Osteocyte (in vitro differentiated cells): Measurements from ENCODE around the gene SETDB1. TPM values are rescaled to one million over a fixed set of nuclear protein-coding genes. Genes with fewer than 3 reads are reported as not detected.

Source experiments
- DNase-seq: peaks from one replicate; pipeline ENCODE4 v3.0.0; 2021; ENCODE audit warnings: mixed read lengths; ENCODE audit not compliant: unreplicated experiment; ENCODE audit errors: extremely low spot score
- H3K27ac Mint-ChIP-seq: one replicate; pipeline ENCODE4 v1.8.0; 2021; ENCODE audit warnings: mild to moderate bottlenecking, mixed read lengths; ENCODE audit not compliant: unreplicated experiment
- H3K27me3 Mint-ChIP-seq: one replicate; pipeline ENCODE4 v1.8.0; 2021; ENCODE audit warnings: mixed read lengths; ENCODE audit not compliant: unreplicated experiment
- H3K36me3 Mint-ChIP-seq: one replicate; pipeline ENCODE4 v1.8.0; 2021; ENCODE audit warnings: mixed read lengths; ENCODE audit not compliant: unreplicated experiment
- H3K4me1 Mint-ChIP-seq: one replicate; pipeline ENCODE4 v1.8.0; 2021; ENCODE audit warnings: mixed read lengths; ENCODE audit not compliant: unreplicated experiment
- H3K4me3 Mint-ChIP-seq: one replicate; pipeline ENCODE4 v1.8.0; 2021; ENCODE audit warnings: mild to moderate bottlenecking, moderate library complexity, mixed read lengths; ENCODE audit not compliant: unreplicated experiment
- H3K9me3 Mint-ChIP-seq: one replicate; pipeline ENCODE4 v1.8.0; 2021; ENCODE audit warnings: mixed read lengths; ENCODE audit not compliant: unreplicated experiment
- CTCF ChIP-seq: fragments of 200-600 bp; sonication (generic); IDR thresholded peaks from 2 replicates; pipeline ENCODE4 v1.5.0; 2021; ENCODE audit warnings: antibody characterized with exemption, mild to moderate bottlenecking, moderate library complexity
- total RNA-seq: library from RNA; stranded (reverse); gene quantifications from 2 replicates; pipeline ENCODE4 v1.2.1, GENCODE V29; 2021

Gene SETDB1
- total RNA-seq, 1 donor from 2014 or later, result 53.5 TPM

GRCh38 chr1:150905301-150905700 lies 20.9 kb upstream of the SETDB1 start:
- H3K27me3 Mint-ChIP-seq, result peaks cover 6% of the 10 kb centered on the region
- DNase-seq, result no peak
- no peak overlapping the region for H3K4me3 Mint-ChIP-seq
- TF ChIP-seq CTCF, result no peak
- H3K27ac Mint-ChIP-seq, result no peak overlapping the region
- no peaks in the 10 kb centered on the region for H3K36me3 Mint-ChIP-seq
- no peaks in the 10 kb centered on the region for H3K4me1 Mint-ChIP-seq
- H3K9me3 Mint-ChIP-seq, result no peaks in the 10 kb centered on the region

- TF ChIP-seq CTCF, result no peak
- Mint-ChIP-seq H3K36me3 (no peaks in the 10 kb centered on the region), H3K4me3 (no peak overlapping the region), H3K4me1 (no peaks in the 10 kb centered on the region), H3K27me3 (peaks cover 3% of the 10 kb centered on the region), H3K27ac (no peak overlapping the region), H3K9me3 (no peaks in the 10 kb centered on the region)
- no peak for DNase-seq
These were observed 19.8 kb upstream of the SETDB1 start for GRCh38 chr1:150906329-150906728.

- Mint-ChIP-seq H3K9me3 (no peaks in the 10 kb centered on the region), H3K36me3 (no peaks in the 10 kb centered on the region), H3K4me1 (no peaks in the 10 kb centered on the region), H3K27me3 (peaks cover 3% of the 10 kb centered on the region), H3K4me3 (no peak overlapping the region), H3K27ac (no peak overlapping the region)
- DNase-seq, result no peak
- TF ChIP-seq CTCF, result no peak
These were observed 19.4 kb upstream of the SETDB1 start for GRCh38 chr1:150906813-150907212.

GRCh38 chr1:150909585-150910180 lies 16.5 kb upstream of the SETDB1 start:
- no peak for DNase-seq
- Mint-ChIP-seq H3K27ac (no peak overlapping the region), H3K4me3 (no peak overlapping the region), H3K4me1 (no peaks in the 10 kb centered on the region), H3K36me3 (no peaks in the 10 kb centered on the region), H3K27me3 (peaks cover 3% of the 10 kb centered on the region), H3K9me3 (no peaks in the 10 kb centered on the region)
- TF ChIP-seq CTCF, result no peak

- Mint-ChIP-seq H3K27me3 (peaks cover 3% of the 10 kb centered on the region), H3K27ac (no peak overlapping the region), H3K36me3 (no peaks in the 10 kb centered on the region), H3K9me3 (no peaks in the 10 kb centered on the region), H3K4me3 (no peak overlapping the region), H3K4me1 (no peaks in the 10 kb centered on the region)
- no peak for TF ChIP-seq CTCF
- DNase-seq, result no peak
These were observed 13.5 kb upstream of the SETDB1 start for GRCh38 chr1:150912623-150913022.
